HG03108 (cell line): ENCODE data around the gene RAB40B.

ENCODE experiments used
- ATAC-seq: cut with Tn5 transposase; IDR thresholded peaks from one replicate; pipeline ENCODE4 v1.9.1; 2021; ENCODE audit warnings: moderate library complexity; ENCODE audit not compliant: unreplicated experiment

The RAB40B gene

GRCh38 chr17:82716203-82717010, 17.9 kb upstream of the RAB40B start, which contains the start of gene FN3KRP:
FN3KRP (plus strand) TSS chr17:82716706; CDS start chr17:82716756, 50 bp downstream.
- peak; percentile 66 for ATAC-seq

- no peak for ATAC-seq
These were observed 14.7 kb upstream of the RAB40B start for GRCh38 chr17:82713071-82713723.

GRCh38 chr17:82710499-82711232, 12.2 kb upstream of the RAB40B start:
- ATAC-seq, result no peak

- no peak for ATAC-seq
These were observed 11.4 kb upstream of the RAB40B start for GRCh38 chr17:82709676-82710498.

- ATAC-seq, result no peak
These were observed 10.7 kb upstream of the RAB40B start for GRCh38 chr17:82709024-82709675.

- ATAC-seq, result no peak
These were observed 7.3 kb upstream of the RAB40B start for GRCh38 chr17:82705756-82706155.

- no peak for ATAC-seq
These were observed 6.4 kb upstream of the RAB40B start for GRCh38 chr17:82704886-82705285.

GRCh38 chr17:82703935-82704865, 5.7 kb upstream of the RAB40B start:
- ATAC-seq, result no peak

- ATAC-seq, result no peak
These were observed 4.7 kb upstream of the RAB40B start for GRCh38 chr17:82703036-82703745.

- ATAC-seq, result no peak
These were observed 3.9 kb upstream of the RAB40B start for GRCh38 chr17:82702231-82702927.

- ATAC-seq, result no peak
These were observed 1.1 kb upstream of the RAB40B start for GRCh38 chr17:82699551-82699950.

GRCh38 chr17:82698974-82699442, 510 bp upstream of the RAB40B start:
- peak; percentile 14 for ATAC-seq

GRCh38 chr17:82697808-82698064, 762 bp downstream of the RAB40B start:
- ATAC-seq, result no peak

GRCh38 chr17:82696916-82697807, 1.3 kb downstream of the RAB40B start:
- no peak for ATAC-seq

GRCh38 chr17:82696259-82696658, 2.2 kb downstream of the RAB40B start:
- no peak for ATAC-seq

GRCh38 chr17:82694647-82695046, 3.9 kb downstream of the RAB40B start:
- no peak for ATAC-seq
